KOPT-K1 (cell line): Measurements from ENCODE around the gene SMIM7.
"Not testable (repeated sequence)": the region's sequence is repeated elsewhere in the genome, so short reads cannot be mapped to it uniquely, and the experiment has no call there.

Experiments used
- H3K27ac ChIP-seq: fragments of 200-600 bp; sonication (generic); 2 replicates; pipeline ENCODE4 v1.5.1; 2016; ENCODE audit warnings: antibody characterized with exemption, mild to moderate bottlenecking, low read depth, low read length; ENCODE audit not compliant: poor library complexity, severe bottlenecking
- H3K36me3 ChIP-seq: fragments of 200-600 bp; sonication (generic); 2 replicates; pipeline ENCODE4 v1.5.1; 2017; ENCODE audit warnings: antibody characterized with exemption, mild to moderate bottlenecking, low read length, moderate library complexity; ENCODE audit not compliant: insufficient read depth
- H3K9me3 ChIP-seq: fragments of 200-600 bp; sonication (generic); 2 replicates; pipeline ENCODE4 v1.5.1; 2017; ENCODE audit warnings: antibody characterized with exemption, low read length, mild to moderate bottlenecking; ENCODE audit not compliant: insufficient read depth, poor library complexity, severe bottlenecking

SMIM7 gene

GRCh38 chr19:16659832-16660708 lies at the start of gene SMIM7:
Gene SMIM7 (minus strand): TSS chr19:16660144. CDS start chr19:16660110, 34 bp downstream.
- Histone ChIP-seq H3K27ac (peak within 1 kb of the TSS; percentile 95), H3K36me3 (peaks cover 43% of the 10 kb centered on the region), H3K9me3 (no peaks in the 10 kb centered on the region)

GRCh38 chr19:16703677-16704076 lies 43.7 kb upstream of the SMIM7 start:
- Histone ChIP-seq H3K9me3 (no peaks in the 10 kb centered on the region), H3K27ac (no peak overlapping the region), H3K36me3 (no peaks in the 10 kb centered on the region)

GRCh38 chr19:16702123-16702522 lies 42.2 kb upstream of the SMIM7 start:
- Histone ChIP-seq H3K9me3 (no peaks in the 10 kb centered on the region), H3K36me3 (no peaks in the 10 kb centered on the region), H3K27ac (no peak overlapping the region)

DNA sequence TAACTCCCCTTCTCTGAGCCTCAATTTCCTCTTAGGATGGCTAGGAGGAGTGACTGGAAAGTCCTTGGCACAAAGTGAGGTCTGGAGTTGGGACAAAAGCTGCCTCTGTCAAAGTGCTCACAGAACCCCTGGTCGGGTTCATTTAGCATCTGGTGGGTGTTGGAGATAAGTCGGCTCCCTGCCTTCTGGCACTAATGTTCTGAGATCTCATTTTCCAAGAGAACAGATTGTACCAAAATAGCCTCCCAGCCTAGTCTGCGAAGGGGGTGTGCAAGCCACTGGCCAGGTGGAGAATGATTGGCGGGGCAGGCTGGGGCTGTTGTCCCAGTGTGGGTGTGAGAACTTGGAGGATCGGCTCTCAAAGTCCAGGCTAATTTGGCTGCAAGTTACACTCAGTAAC lies 39.0 kb upstream of the SMIM7 start:
- Histone ChIP-seq H3K9me3 (no peaks in the 10 kb centered on the region), H3K27ac (no peak overlapping the region), H3K36me3 (no peaks in the 10 kb centered on the region)

- no peaks in the 10 kb centered on the region for H3K36me3 ChIP-seq
- H3K9me3 ChIP-seq = no peaks in the 10 kb centered on the region
- no peak overlapping the region for H3K27ac ChIP-seq
Measured at GRCh38 chr19:16688084-16688483, 28.1 kb upstream of the SMIM7 start.

DNA sequence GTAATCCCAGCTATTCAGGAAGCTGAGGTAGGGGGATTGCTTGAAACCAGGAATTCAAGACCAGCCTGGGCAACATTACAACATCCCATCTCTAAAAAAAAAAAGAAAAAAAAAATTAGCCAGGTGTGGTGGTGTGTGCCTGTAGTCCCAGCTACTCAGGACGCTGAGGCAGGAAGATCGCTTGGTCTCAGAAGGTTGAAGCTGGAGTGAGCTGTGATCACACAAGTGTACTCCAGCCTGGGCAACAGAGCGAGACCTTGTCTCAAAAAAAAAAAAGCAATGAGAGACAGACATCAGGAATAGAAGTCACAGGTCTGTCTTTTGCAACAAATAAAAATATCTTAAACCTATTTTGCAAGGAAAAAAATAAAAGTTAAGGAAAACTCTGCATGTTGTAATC lies 24.3 kb upstream of the SMIM7 start:
- Histone ChIP-seq H3K27ac (no peak overlapping the region), H3K9me3 (no peaks in the 10 kb centered on the region), H3K36me3 (no peaks in the 10 kb centered on the region)

DNA sequence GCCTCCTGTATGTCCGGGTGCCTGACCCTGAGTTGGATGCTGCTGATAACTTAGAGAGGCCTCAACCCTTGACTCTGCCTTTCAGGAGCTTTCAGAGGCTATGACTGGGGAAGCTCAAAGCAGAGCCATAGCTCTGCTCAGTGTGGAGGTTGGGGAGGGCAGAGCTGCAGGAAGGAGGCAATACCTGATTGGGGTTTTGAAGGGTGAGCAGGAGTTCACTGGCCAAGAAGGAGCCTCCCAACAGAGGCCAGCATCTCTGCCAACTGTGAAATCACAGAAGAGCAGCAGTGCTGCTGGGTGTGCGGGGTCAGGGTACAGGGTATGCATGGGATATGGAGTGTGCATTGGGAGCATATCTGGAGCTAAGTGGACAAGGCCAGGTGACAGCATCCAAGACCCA lies 22.6 kb upstream of the SMIM7 start:
- H3K9me3 ChIP-seq = no peaks in the 10 kb centered on the region
- no peaks in the 10 kb centered on the region for H3K36me3 ChIP-seq
- no peak overlapping the region for H3K27ac ChIP-seq

- Histone ChIP-seq H3K36me3 (no peaks in the 10 kb centered on the region), H3K27ac (no peak overlapping the region), H3K9me3 (no peaks in the 10 kb centered on the region)
Measured at GRCh38 chr19:16679811-16680210, 19.9 kb upstream of the SMIM7 start.

GRCh38 chr19:16678498-16678897 lies 18.6 kb upstream of the SMIM7 start:
- H3K27ac ChIP-seq = no peak overlapping the region
- no peaks in the 10 kb centered on the region for H3K36me3 ChIP-seq

DNA sequence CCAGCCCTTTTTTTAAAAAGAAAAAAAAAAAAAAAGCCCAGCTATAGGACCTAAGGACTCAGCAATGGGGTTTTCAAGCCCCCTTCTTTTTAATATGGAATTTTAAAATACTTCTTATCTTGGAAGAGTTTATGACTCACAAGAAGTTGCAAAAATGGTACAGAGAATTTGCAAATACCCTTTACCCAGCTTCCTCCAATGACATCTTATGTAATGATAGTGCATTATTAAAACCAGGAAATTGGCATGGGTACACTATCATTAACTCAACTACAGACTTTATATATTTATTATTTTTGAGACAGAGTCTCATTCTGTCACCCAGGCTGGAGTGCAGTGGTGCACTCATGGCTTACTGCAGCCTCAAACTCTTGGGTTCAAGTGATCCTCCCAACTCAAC lies 17.1 kb upstream of the SMIM7 start:
- no peaks in the 10 kb centered on the region for H3K36me3 ChIP-seq
- no peaks in the 10 kb centered on the region for H3K9me3 ChIP-seq
- H3K27ac ChIP-seq = no peak overlapping the region

More at GRCh38 chr19:16678498-16678897, 18.6 kb upstream of the SMIM7 start:
- no peaks in the 10 kb centered on the region for H3K9me3 ChIP-seq

- H3K36me3 ChIP-seq = no peaks in the 10 kb centered on the region
- H3K27ac ChIP-seq = no peak overlapping the region
- no peaks in the 10 kb centered on the region for H3K9me3 ChIP-seq
Measured at GRCh38 chr19:16676101-16676798, 16.3 kb upstream of the SMIM7 start.

DNA sequence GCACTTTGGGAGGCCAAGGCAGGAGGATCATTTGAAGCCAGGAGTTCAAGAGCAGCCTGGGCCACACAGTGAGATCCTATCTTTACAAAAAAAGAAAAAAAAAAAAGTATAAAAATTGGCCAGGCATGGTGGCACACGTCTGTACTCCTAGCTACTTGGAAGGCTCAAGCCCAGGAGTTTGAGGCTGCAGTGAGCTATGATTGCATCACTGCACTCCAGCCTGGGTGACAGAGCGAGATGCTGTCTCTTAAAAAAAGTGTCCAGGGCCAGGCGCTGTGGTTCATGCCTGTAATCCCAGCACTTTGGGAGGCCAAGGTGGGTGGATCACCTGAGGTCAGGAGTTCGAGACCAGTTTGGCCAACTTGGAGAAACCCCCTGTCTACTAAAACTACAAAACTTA lies 13.9 kb upstream of the SMIM7 start:
- not testable (repeated sequence) for H3K36me3 ChIP-seq, H3K9me3 ChIP-seq, H3K27ac ChIP-seq

DNA sequence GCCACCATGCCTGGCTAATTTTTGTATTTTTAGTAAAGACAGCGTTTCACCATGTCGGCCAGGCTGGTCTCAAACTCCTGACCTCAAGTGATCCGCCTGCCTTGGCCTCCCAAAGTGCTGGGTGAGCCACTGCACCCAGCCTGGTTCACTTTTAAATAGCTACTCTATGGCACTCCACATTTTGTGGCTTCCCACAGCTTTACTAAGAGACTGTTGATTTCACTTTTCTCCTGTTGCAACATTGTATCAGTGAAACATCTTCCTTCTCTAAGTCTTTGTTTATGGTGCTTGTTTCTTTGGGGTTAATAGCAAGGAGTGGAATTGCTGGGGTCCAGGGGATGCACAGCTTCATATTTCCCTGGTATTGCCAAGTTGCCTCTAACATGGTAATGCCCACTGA lies 13.3 kb upstream of the SMIM7 start:
- Histone ChIP-seq H3K9me3 (no peaks in the 10 kb centered on the region), H3K36me3 (no peaks in the 10 kb centered on the region), H3K27ac (no peak overlapping the region)

- no peaks in the 10 kb centered on the region for H3K9me3 ChIP-seq
Measured at GRCh38 chr19:16671652-16672274, 11.8 kb upstream of the SMIM7 start.

DNA sequence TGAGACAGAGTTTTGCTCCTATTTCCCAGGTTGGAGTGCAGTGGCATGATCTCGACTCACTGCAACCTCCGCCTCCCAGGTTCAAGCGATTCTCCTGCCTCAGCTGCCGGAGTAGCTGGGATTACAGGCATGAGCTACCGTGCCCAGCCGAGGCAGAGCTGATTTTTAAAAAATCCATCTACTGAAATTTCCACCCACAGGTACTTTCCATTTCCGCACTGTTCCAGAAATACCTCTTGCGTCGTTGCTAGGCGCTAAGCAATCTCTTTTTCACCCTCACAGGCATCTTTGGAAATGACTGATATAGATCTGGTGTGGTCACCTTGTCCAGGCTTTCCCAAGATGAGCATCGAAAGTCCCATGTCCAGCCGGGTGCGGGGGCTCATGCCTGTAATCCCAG lies 10.3 kb upstream of the SMIM7 start:
- Histone ChIP-seq H3K27ac (no peak overlapping the region), H3K9me3 (no peaks in the 10 kb centered on the region), H3K36me3 (no peaks in the 10 kb centered on the region)

More at GRCh38 chr19:16671652-16672274, 11.8 kb upstream of the SMIM7 start:
- Histone ChIP-seq H3K36me3 (no peaks in the 10 kb centered on the region), H3K27ac (no peak overlapping the region)
